ENCODE measurements around the gene MTHFD1L.

The MTHFD1L gene

DNA sequence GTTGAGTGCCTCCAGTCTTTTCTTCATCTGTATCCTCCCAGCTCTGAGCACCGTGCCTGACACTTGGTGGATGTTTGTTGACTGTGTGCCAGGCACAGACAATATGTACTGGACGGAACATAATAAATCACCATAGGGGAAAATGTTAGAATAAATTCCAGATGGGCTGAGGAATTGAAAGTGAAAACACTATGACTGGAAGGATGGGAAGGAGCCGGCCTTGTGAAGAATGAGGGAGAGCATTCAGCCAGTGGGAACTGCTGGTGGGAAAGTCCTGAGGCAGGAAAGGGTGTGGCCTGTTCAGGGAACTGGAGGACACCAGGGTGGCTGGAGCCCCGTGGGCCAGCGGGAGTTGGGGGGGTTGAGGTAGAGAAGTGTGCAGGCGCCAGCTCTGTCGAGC lies 75.4 kb downstream of the MTHFD1L start:
- TF ChIP-seq CTCF (IDR thresholded peaks at IDR 0.05; ENCODE audit: control insufficient read depth, extremely low read depth, insufficient read depth): no peak
- H3K4me3 ChIP-seq (ENCODE audit: low read depth, low read length): no peak overlapping the region
- no peak for DNase-seq (ENCODE audit: low read depth)

GRCh38 chr6:150949526-150949925 lies 84.0 kb downstream of the MTHFD1L start:
- no peak for DNase-seq (ENCODE audit: low read depth)
- no peak overlapping the region for H3K4me3 ChIP-seq (ENCODE audit: low read depth, low read length)
- no peak for TF ChIP-seq CTCF (IDR thresholded peaks at IDR 0.05; ENCODE audit: control insufficient read depth, extremely low read depth, insufficient read depth)

DNA sequence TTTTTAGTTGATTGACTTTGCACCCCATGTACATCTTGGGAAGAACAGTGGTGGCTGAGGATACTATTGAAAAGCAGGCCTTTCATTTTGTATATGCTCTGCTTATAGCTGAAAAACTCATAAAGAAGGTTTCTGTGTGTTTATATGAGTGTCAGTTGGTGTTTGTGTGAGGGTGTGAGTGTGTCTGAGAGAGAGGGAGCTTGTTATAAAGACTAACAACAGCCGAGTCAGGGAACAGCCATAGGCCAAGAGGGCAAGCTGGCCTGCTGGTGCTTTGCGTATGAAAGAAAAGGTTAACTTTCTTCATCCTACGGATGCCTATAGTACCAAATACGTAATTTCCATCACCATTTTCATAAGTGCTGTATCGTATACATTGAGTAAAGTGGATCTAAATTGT lies 88.3 kb downstream of the MTHFD1L start:
- TF ChIP-seq CTCF (IDR thresholded peaks at IDR 0.05; ENCODE audit: control insufficient read depth, extremely low read depth, insufficient read depth): no peak
- H3K4me3 ChIP-seq (ENCODE audit: low read depth, low read length): no peak overlapping the region
- no peak for DNase-seq (ENCODE audit: low read depth)

DNA sequence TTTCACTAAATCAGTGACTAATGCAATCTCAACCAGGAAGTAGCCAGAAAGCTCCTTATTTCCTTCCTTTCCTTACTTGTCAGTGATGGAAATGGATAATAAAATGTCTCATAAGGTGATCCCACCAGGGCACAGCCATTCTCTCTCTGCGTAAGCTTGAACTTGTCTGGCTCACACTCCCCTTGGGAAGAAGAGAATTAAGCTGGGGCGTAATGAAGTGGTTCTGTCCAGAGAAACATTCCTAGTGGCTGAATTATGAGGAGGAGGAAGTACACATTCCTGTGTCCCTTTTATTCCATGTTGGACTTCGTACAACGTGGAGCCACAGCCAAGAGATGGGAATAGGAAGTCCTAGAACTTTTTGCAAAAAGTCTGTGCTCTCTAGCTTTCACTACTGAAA lies 93.7 kb downstream of the MTHFD1L start:
- no peak overlapping the region for H3K4me3 ChIP-seq (ENCODE audit: low read depth, low read length)
- TF ChIP-seq CTCF (IDR thresholded peaks at IDR 0.05; ENCODE audit: control insufficient read depth, extremely low read depth, insufficient read depth): no peak
- DNase-seq (ENCODE audit: low read depth): no peak

GRCh38 chr6:150962436-150962835 lies 96.9 kb downstream of the MTHFD1L start:
- no peak for DNase-seq (ENCODE audit: low read depth)
- no peak for TF ChIP-seq CTCF (IDR thresholded peaks at IDR 0.05; ENCODE audit: control insufficient read depth, extremely low read depth, insufficient read depth)

DNA sequence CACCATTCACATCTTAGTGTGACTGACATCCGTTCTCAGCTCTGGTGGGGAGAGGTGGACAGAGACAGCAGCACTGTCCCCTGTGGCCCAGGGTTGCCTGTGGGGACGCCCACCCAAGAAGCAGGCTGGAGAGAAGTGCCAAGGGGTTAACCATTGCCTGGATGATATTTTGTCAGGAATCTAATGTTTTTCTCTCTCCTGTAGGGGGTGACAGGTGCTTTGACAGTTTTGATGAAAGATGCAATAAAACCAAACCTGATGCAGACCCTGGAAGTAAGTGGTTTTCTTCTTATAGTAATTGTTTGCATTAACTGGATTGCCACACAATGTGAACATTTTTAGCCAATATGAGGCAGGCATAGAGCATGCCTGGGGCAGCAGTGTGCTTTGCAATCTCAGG lies 99.3 kb downstream of the MTHFD1L start:
- no peak overlapping the region for H3K4me3 ChIP-seq (ENCODE audit: low read depth, low read length)
- no peak for DNase-seq (ENCODE audit: low read depth)
- TF ChIP-seq CTCF (IDR thresholded peaks at IDR 0.05; ENCODE audit: control insufficient read depth, extremely low read depth, insufficient read depth): no peak

More at GRCh38 chr6:150962436-150962835, 96.9 kb downstream of the MTHFD1L start:
- no peak overlapping the region for H3K4me3 ChIP-seq (ENCODE audit: low read depth, low read length)

GRCh38 chr6:150966786-150967185 lies 101.3 kb downstream of the MTHFD1L start:
- no peak for TF ChIP-seq CTCF (IDR thresholded peaks at IDR 0.05; ENCODE audit: control insufficient read depth, extremely low read depth, insufficient read depth)
- DNase-seq (ENCODE audit: low read depth): no peak
- no peak overlapping the region for H3K4me3 ChIP-seq (ENCODE audit: low read depth, low read length)

Measured in LNCaP clone FGC (cell line).